ENCODE measurements around the gene ANXA5. TPM values are rescaled to one million over a fixed set of nuclear protein-coding genes. Genes with fewer than 3 reads are reported as not detected.

The ANXA5 gene
- total and polyA plus RNA-seq, 2 experiments from 2014 or later: 129 to 181 TPM

- TF ChIP-seq CTCF (conservative IDR thresholded peaks at IDR 0.05; ENCODE audit: low read depth in 2 of 2): no peak
- TF ChIP-seq NANOG (IDR thresholded peaks at IDR 0.05; ENCODE audit: borderline replicate concordance): no peak
- no peak for TF ChIP-seq ZNF114 (CRISPR knock-in tag; IDR thresholded peaks at IDR 0.05)
- TF ChIP-seq CREB1 (CRISPR knock-in tag; IDR thresholded peaks at IDR 0.05; ENCODE audit: low read depth): no peak
- TF ChIP-seq POLR2AphosphoS5 (IDR thresholded peaks at IDR 0.05; ENCODE audit: low read depth): no peak
- no peak for TF ChIP-seq EZH2 (IDR thresholded peaks at IDR 0.05; ENCODE audit: low read depth, unreplicated experiment)
- TF ChIP-seq STAT1 (IDR thresholded peaks at IDR 0.05; ENCODE audit: unreplicated experiment): no peak
- TF ChIP-seq EZH2phosphoT487 (IDR thresholded peaks at IDR 0.05; ENCODE audit: unreplicated experiment): no peak
- TF ChIP-seq ZNF331 (CRISPR knock-in tag; IDR thresholded peaks at IDR 0.05; ENCODE audit: low read depth): no peak
These were observed 22.1 kb downstream of the ANXA5 start (continued) for GRCh38 chr4:121674696-121675095.

- peaks cover 17% of the 10 kb centered on the region for H3K4me1 ChIP-seq (ENCODE audit: insufficient read depth)
- Mint-ChIP-seq H3K4me1 (peaks cover 8% of the 10 kb centered on the region), H3K27me3 (ENCODE audit: insufficient read depth, low read depth, poor library complexity) (no peaks in the 10 kb centered on the region), H3K4me3 (no peak overlapping the region), H3K36me3 (ENCODE audit: low read depth) (peaks cover 39% of the 10 kb centered on the region), H3K27ac (no peak overlapping the region), H3K9me3 (no peaks in the 10 kb centered on the region)
- no peaks in the 10 kb centered on the region for H3F3A ChIP-seq (replicated peaks; ENCODE audit: low read depth)
- H4K20me1 ChIP-seq (replicated peaks; ENCODE audit: insufficient read depth): 0 out of 2 replicates have a peak, but pooled peaks cover 3% of the 10 kb centered on the region
- H2AFZ ChIP-seq: no peak overlapping the region
- no peaks in the 10 kb centered on the region for H3K9me2 ChIP-seq (ENCODE audit: insufficient read depth)
- TF ChIP-seq ZNF331 (CRISPR knock-in tag; IDR thresholded peaks at IDR 0.05; ENCODE audit: low read depth) (no peak), EZH2phosphoT487 (IDR thresholded peaks at IDR 0.05; ENCODE audit: unreplicated experiment) (no peak), POLR2AphosphoS5 (IDR thresholded peaks at IDR 0.05; ENCODE audit: low read depth) (no peak), REST (IDR thresholded peaks at IDR 0.05; ENCODE audit: unreplicated experiment) (no peak)
- no peak overlapping the region for H3K4me2 ChIP-seq
- no peaks in the 10 kb centered on the region for H3K27me3 ChIP-seq (ENCODE audit: insufficient read depth)
- H3K27ac ChIP-seq (ENCODE audit: low read depth): no peak overlapping the region
- no peak overlapping the region for H3K4me3 ChIP-seq
- ATAC-seq: no peak
- H3K36me3 ChIP-seq (ENCODE audit: insufficient read depth): peaks cover 30% of the 10 kb centered on the region
- DNase-seq (ENCODE audit: low spot score): no peak
- no peaks in the 10 kb centered on the region; the same call in none of the 2 replicates for H3K79me2 ChIP-seq (replicated peaks; ENCODE audit: insufficient read depth)
These were observed 22.6 kb downstream of the ANXA5 start for GRCh38 chr4:121674191-121674590.
